ENCODE results near the gene HOXD9. TPM values are rescaled to one million over a fixed set of nuclear protein-coding genes. Genes with fewer than 3 reads are reported as not detected.

HOXD9 gene
- total and polyA plus RNA-seq, 8 donors, result 0.12 to 1.1 (median 0.34) TPM; not detected in 2

GRCh38 chr2:176125772-176126054 lies 3.2 kb downstream of the HOXD9 start:
- peaks cover 0 to 82% (median 37%) of the 10 kb centered on the region in 4 donors for H3K27me3 ChIP-seq
- TF ChIP-seq, protein P1, sequence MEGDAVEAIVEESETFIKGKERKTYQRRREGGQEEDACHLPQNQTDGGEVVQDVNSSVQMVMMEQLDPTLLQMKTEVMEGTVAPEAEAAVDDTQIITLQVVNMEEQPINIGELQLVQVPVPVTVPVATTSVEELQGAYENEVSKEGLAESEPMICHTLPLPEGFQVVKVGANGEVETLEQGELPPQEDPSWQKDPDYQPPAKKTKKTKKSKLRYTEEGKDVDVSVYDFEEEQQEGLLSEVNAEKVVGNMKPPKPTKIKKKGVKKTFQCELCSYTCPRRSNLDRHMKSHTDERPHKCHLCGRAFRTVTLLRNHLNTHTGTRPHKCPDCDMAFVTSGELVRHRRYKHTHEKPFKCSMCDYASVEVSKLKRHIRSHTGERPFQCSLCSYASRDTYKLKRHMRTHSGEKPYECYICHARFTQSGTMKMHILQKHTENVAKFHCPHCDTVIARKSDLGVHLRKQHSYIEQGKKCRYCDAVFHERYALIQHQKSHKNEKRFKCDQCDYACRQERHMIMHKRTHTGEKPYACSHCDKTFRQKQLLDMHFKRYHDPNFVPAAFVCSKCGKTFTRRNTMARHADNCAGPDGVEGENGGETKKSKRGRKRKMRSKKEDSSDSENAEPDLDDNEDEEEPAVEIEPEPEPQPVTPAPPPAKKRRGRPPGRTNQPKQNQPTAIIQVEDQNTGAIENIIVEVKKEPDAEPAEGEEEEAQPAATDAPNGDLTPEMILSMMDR (IDR thresholded peaks at IDR 0.05), result no peak
- ATAC-seq, result no peak
- H3K36me3 ChIP-seq, result no peaks in the 10 kb centered on the region
- no peaks in the 10 kb centered on the region for H3K9me3 ChIP-seq
- no peak overlapping the region for H3K4me3 ChIP-seq
- 13 to 18% methylated on average over 6 of the region's 6 CpGs for WGBS, 2 donors
- no peak for DNase-seq
- H3K4me1 ChIP-seq, result peaks cover 0 to 5% (median 0%) of the 10 kb centered on the region in 3 donors
- H3K27ac ChIP-seq, result no peak overlapping the region
- intact Hi-C loops (cut with DNase I), result loop anchor here in 2 of 3 donors (5.0 to 10.0 kb wide), 4 partner anchors 512 to 1019 kb away; no protein-coding TSS in a partner anchor
- FAIRE-seq, result no peak

DNA sequence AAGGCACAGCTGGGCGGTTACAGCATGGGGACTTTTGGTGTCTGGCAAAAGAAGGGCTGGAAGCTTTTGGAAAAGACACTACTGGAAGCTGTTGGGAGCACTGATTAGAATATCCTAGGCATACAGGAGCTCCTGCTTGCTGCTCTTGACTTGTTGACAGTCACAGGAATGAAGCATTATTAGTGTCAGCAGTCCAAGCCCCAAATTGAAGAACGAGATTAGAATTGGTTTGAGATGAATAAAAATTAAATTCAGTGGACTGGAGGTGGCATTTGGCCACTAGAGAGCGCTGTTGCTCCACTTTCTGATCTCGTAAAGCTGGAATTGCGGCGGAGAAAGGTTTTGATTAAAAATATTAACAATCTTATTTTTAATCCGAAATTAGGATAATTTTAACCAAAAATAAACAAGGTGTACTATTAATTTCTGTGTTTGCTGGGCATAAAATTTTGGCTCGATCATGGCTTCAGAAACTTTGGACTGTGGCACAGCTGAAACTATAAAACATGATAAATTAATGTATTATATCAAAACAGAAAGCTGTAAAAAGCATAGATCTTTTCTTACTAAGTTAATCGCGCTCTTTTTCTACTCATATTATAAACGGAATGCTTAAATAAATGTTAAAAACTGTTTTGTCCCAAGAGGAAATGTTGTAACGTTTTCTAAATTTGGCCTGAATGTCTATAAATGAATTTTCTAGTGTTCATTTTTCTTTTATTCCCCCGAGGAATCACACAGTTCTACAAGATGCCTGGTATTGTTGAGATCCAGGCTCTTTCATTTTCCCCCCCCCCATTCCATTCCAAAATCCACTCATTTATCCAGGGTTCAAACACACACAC lies 4.6 kb downstream of the HOXD9 start:
- H3K4me3 ChIP-seq, result no peak overlapping the region
- peaks cover 0 to 10% (median 2%) of the 10 kb centered on the region in 3 donors for H3K4me1 ChIP-seq
- DNase-seq, result peak in 5 of 6 donors; percentile 30 to 82 (median 66)
- peak; percentile 68 for FAIRE-seq
- no peaks in the 10 kb centered on the region for H3K9me3 ChIP-seq
- peak in 3 of 4 donors; percentile 50 to 63 (median 60) for ATAC-seq
- intact Hi-C loops (cut with DNase I), result loop anchor here in 2 of 3 donors (5.0 to 10.0 kb wide), 4 partner anchors 510 to 1018 kb away; no protein-coding TSS in a partner anchor
- peaks cover 6 to 82% (median 37%) of the 10 kb centered on the region in 4 donors for H3K27me3 ChIP-seq
- TF ChIP-seq, protein P1 (IDR thresholded peaks at IDR 0.05), result peak; percentile 63 to 86 (median 76)
- no peaks in the 10 kb centered on the region for H3K36me3 ChIP-seq
- H3K27ac ChIP-seq, result no peak overlapping the region
- 2 to 4% methylated on average over 13 of the region's 13 CpGs for WGBS, 2 donors

DNA sequence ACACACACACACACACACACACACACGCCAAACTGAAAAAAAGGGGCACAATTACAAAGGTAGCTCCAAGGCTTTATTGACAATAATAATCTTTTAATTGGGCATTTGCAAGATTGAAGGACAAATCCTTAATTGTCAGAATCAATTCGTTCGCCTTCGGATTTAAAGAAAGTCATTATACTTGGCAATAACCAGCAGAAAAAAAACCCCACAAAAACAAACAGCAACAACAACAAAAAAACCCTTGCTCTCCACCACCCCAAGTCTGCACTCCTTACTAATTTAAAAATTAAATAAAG lies 5.2 kb downstream of the HOXD9 start:
- FAIRE-seq (no peak), ATAC-seq (no peak), DNase-seq (no peak)
- TF ChIP-seq, protein P1 (IDR thresholded peaks at IDR 0.05), result no peak
- H3K27ac ChIP-seq, result no peak overlapping the region
- peaks cover 0 to 8% (median 5%) of the 10 kb centered on the region in 3 donors for H3K4me1 ChIP-seq
- 22 to 24% methylated on average over 4 of the region's 4 CpGs for WGBS, 2 donors
- no peaks in the 10 kb centered on the region for H3K36me3 ChIP-seq
- H3K27me3 ChIP-seq, result peaks cover 12 to 82% (median 37%) of the 10 kb centered on the region in 4 donors
- H3K9me3 ChIP-seq, result no peaks in the 10 kb centered on the region
- no peak overlapping the region for H3K4me3 ChIP-seq
- intact Hi-C loops (cut with DNase I), result loop anchor here in 2 of 3 donors (5.0 to 10.0 kb wide), 4 partner anchors 510 to 1017 kb away; no protein-coding TSS in a partner anchor

DNA sequence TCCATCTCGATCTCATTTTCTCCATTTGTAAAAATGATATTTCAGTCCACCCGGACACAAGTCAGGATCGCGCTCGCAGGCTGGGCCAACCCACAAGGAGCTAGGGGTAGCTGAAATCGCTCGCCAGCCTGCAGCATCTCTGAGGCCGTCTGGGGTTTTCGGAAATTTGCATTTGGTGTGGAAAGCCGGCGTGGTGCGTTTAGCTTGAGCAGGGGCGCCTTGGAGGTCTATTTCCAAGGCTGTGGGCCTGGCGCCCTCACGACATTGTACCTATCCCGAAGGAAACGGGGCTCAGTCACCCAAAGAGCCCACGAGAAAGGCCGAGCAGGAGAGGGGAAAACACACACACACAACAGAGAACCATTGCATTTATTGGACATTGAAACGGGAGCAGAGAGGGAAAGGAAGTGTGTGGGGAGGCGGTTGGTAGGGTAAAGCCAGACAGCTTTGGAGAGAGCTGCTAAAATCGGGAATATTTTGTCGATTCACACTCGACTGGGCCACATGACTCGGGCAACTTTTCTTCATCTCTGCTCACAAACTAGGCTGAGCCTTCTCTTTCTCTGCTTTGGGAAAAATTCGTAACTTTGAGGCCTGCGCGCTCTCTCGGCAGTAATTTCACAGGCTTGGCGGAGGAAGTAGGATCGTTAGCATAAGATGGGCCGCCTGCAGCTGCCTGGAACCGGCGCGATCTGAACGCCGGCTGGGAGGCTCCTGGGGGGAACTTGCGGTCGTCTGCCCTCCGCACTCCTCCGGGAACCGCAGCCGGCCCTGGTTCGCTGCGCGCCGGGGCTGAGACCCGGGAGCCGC lies 5.9 kb downstream of the HOXD9 start:
- H3K27me3 ChIP-seq, result peaks cover 12 to 83% (median 35%) of the 10 kb centered on the region in 4 donors
- FAIRE-seq (no peak), DNase-seq (no peak), ATAC-seq (no peak)
- no peaks in the 10 kb centered on the region for H3K9me3 ChIP-seq
- H3K27ac ChIP-seq, result peak overlapping the region in 1 of 4 donors; percentile 8
- WGBS, 2 donors, result 10 to 13% methylated on average over 49 of the region's 49 CpGs
- TF ChIP-seq, protein P1 (IDR thresholded peaks at IDR 0.05), result no peak
- H3K36me3 ChIP-seq, result no peaks in the 10 kb centered on the region
- peaks cover 0 to 8% (median 5%) of the 10 kb centered on the region in 3 donors for H3K4me1 ChIP-seq
- H3K4me3 ChIP-seq, result no peak overlapping the region
- intact Hi-C loops (cut with DNase I), result loop anchor here in 2 of 3 donors (5.0 to 10.0 kb wide), 4 partner anchors 509 to 1016 kb away; no protein-coding TSS in a partner anchor
